ENCODE results near the gene EEF1AKMT4.

The EEF1AKMT4 gene

GRCh38 chr3:184298759-184299487, 49.5 kb downstream of the EEF1AKMT4 start, which contains the start of gene PSMD2:
Gene PSMD2 (plus strand): TSS chr3:184299241. CDS start chr3:184299267, 26 bp downstream.
- DNase-seq (ENCODE audit: low read depth) = peak; percentile 97

DNA sequence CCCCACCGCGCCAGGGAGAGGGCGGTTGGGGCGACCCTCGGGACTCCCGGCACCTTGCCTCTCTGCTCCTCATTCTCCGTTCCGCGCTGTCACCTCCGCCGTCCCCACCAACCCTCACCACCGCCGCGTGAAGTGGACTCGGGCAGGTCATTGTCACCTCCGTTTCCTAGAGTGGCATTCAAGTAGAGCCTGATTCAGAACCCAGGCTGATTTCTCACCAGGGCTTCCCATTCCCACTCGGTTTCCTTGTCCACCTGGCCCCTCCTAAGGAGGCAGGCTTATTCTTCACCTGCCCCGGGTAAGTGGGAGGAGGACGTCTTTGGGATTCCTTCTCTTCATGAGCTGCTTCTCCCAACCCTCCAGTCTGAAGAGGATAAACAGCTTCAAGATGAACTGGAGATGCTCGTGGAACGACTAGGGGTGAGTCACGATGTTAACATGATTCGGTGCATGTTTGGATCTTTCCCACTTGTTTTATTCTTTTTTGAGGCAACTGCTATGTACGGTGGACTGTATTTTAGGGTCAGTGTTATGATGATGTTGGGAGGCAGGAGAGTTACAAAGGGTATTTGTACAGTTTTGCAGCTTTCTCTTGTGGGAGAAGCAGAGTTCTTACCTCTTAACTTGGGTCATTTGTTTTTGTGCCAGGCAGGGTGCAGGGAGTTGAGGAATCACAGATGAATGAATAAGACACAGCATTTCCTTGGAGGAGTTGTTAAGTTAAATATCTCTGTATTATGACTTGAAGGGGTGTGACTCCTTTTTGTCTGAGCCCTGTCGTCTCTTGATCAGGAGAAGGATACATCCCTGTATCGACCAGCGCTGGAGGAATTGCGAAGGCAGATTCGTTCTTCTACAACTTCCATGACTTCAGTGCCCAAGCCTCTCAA, 50.3 kb downstream of the EEF1AKMT4 start:
- no peak for DNase-seq (ENCODE audit: low read depth)

GRCh38 chr3:184300378-184300720, 50.9 kb downstream of the EEF1AKMT4 start:
- no peak for DNase-seq (ENCODE audit: low read depth)

GRCh38 chr3:184305577-184305976, 56.1 kb downstream of the EEF1AKMT4 start:
- no peak for DNase-seq (ENCODE audit: low read depth)

GRCh38 chr3:184306341-184306972, 57.0 kb downstream of the EEF1AKMT4 start:
- DNase-seq (ENCODE audit: low read depth) = no peak

GRCh38 chr3:184307915-184308314, 58.4 kb downstream of the EEF1AKMT4 start:
- DNase-seq (ENCODE audit: low read depth) = no peak
